Liver (tissue), 9 donors: ENCODE data around the gene ANAPC7. TPM values are rescaled to one million over a fixed set of nuclear protein-coding genes. Genes with fewer than 3 reads are reported as not detected.

Source experiments
- DNase-seq: peaks from one replicate; pipeline ENCODE4 v3.0.0-alpha.2; 2017; ENCODE audit warnings: low spot score
- H3K27ac ChIP-seq, 2 donors: one replicate each; pipeline ENCODE4 v1.7.0; 2013; ENCODE audit warnings: inconsistent platforms in 2 of 2, low read length in 2 of 2, control low read depth in 1 of 2, low read depth in 1 of 2, mild to moderate bottlenecking in 1 of 2
- H3K27me3 ChIP-seq, 4 donors: one replicate each; pipeline versions ENCODE4 v1.6.1 to v1.7.0; 2013; ENCODE audit warnings: low read length in 3 of 4, inconsistent platforms in 1 of 4, mild to moderate bottlenecking in 1 of 4, moderate library complexity in 1 of 4; ENCODE audit not compliant: control insufficient read depth in 4 of 4, insufficient read depth in 4 of 4
- H3K36me3 ChIP-seq, 4 donors: one replicate each; pipeline versions ENCODE4 v1.6.1 to v1.7.0; 2013; ENCODE audit warnings: low read length in 3 of 4, mild to moderate bottlenecking in 3 of 4, low read depth in 1 of 4, moderate library complexity in 1 of 4; ENCODE audit not compliant: control insufficient read depth in 4 of 4, insufficient read depth in 3 of 4
- H3K4me1 ChIP-seq, 4 donors: one replicate each; pipeline versions ENCODE4 v1.6.1 to v1.7.0; 2013; ENCODE audit warnings: low read length in 3 of 4, mild to moderate bottlenecking in 3 of 4, moderate library complexity in 1 of 4; ENCODE audit not compliant: control insufficient read depth in 4 of 4, insufficient read depth in 4 of 4
- H3K4me3 ChIP-seq, 3 donors: one replicate each; pipeline versions ENCODE4 v1.6.1 to v1.7.0; 2013; ENCODE audit warnings: low read length in 3 of 3, control low read depth in 1 of 3, low read depth in 1 of 3, mild to moderate bottlenecking in 1 of 3
- H3K9ac ChIP-seq, 2 donors: one replicate each; pipeline ENCODE4 v1.7.0; 2013; ENCODE audit warnings: low read length in 2 of 2, mild to moderate bottlenecking in 2 of 2, moderate library complexity in 2 of 2, control low read depth in 1 of 2, low read depth in 1 of 2
- H3K9me3 ChIP-seq, 4 donors: one replicate each; pipeline versions ENCODE4 v1.6.1 to v1.7.0; 2013; ENCODE audit warnings: low read length in 3 of 4; ENCODE audit not compliant: control insufficient read depth in 4 of 4
- ATF3 ChIP-seq: IDR thresholded peaks from 2 replicates; pipeline ENCODE4 v1.6.1; 2016; ENCODE audit warnings: antibody characterized with exemption
- CTCF ChIP-seq: fragments of 150-350 bp; IDR thresholded peaks from 2 replicates; pipeline ENCODE4 v1.5.1; 2017; ENCODE audit warnings: improper control_type of control experiment, low read depth, low read length; ENCODE audit not compliant: missing input control
- EGR1 ChIP-seq, 2 donors: IDR thresholded peaks; 2 replicates each; pipeline ENCODE4 v1.6.1; 2016 to 2018; ENCODE audit warnings: antibody characterized with exemption in 2 of 2, low read depth in 2 of 2
- FOXA1 ChIP-seq: IDR thresholded peaks from 2 replicates; pipeline ENCODE4 v1.6.1; 2016; ENCODE audit warnings: antibody characterized with exemption
- FOXA2 ChIP-seq: IDR thresholded peaks from 2 replicates; pipeline ENCODE4 v1.6.1; 2016; ENCODE audit warnings: antibody characterized with exemption
- HNF4A ChIP-seq, 2 donors: conservative IDR thresholded peaks; 2 replicates each; pipeline ENCODE4 v1.6.1; 2016; ENCODE audit warnings: antibody characterized with exemption in 2 of 2, mild to moderate bottlenecking in 2 of 2
- HNF4G ChIP-seq: IDR thresholded peaks from 2 replicates; pipeline ENCODE4 v1.6.1; 2016; ENCODE audit warnings: antibody characterized with exemption
- JUND ChIP-seq, 2 donors: IDR thresholded peaks; 2 replicates each; pipeline ENCODE4 v1.6.1; 2016; ENCODE audit warnings: antibody characterized with exemption in 2 of 2
- MAX ChIP-seq: IDR thresholded peaks from 2 replicates; pipeline ENCODE4 v1.6.1; 2016; ENCODE audit warnings: antibody characterized with exemption
- NR2F2 ChIP-seq: IDR thresholded peaks from 2 replicates; pipeline ENCODE4 v1.6.1; 2016; ENCODE audit warnings: antibody characterized with exemption
- RAD21 ChIP-seq, 2 donors: IDR thresholded peaks; 2 replicates each; pipeline ENCODE4 v1.6.1; 2016; ENCODE audit warnings: antibody characterized with exemption in 2 of 2, mild to moderate bottlenecking in 2 of 2
- REST ChIP-seq: IDR thresholded peaks from 2 replicates; pipeline ENCODE4 v1.6.1; 2016; ENCODE audit warnings: antibody characterized with exemption, mild to moderate bottlenecking
- RXRA ChIP-seq, 2 donors: IDR thresholded peaks; 2 replicates each; pipeline ENCODE4 v1.6.1; 2017 to 2018; ENCODE audit warnings: antibody characterized with exemption in 2 of 2, mild to moderate bottlenecking in 1 of 2
- SP1 ChIP-seq: IDR thresholded peaks from 2 replicates; pipeline ENCODE4 v1.6.1; 2018; ENCODE audit warnings: antibody characterized with exemption, mild to moderate bottlenecking
- TAF1 ChIP-seq: conservative IDR thresholded peaks from 2 replicates; pipeline ENCODE4 v1.6.1; 2016; ENCODE audit warnings: antibody characterized with exemption, mild to moderate bottlenecking
- YY1 ChIP-seq: IDR thresholded peaks from 2 replicates; pipeline ENCODE4 v1.6.1; 2016; ENCODE audit warnings: antibody characterized with exemption, mild to moderate bottlenecking
- WGBS: extraction: QIAGEN DNeasy Blood & Tissue Kit; methylation state at CpG from one replicate; pipeline ENCODE4 v1.1.7; 2013; 5-methylcytosine and 5-hydroxymethylcytosine counted together
- polyA plus RNA-seq, 2 donors: library from polyadenylated mRNA; stranded (reverse) in 1 of 2; unstranded in 1 of 2; fragments of 200-250 nt in 1 of 2; fragments of >200 nt in 1 of 2; fragmentation: Nextera tagmentation in 1 of 2; extraction: Ambion mirVana in 1 of 2; gene quantifications; one replicate each; pipeline versions ENCODE4 v1.2.1 to v1.2.3, GENCODE V29; 2013 to 2015
- total RNA-seq, 2 donors: library from RNA; depleted of rRNA; stranded (reverse); fragments of >200 nt; gene quantifications; one replicate each; pipeline ENCODE4 v1.2.3, GENCODE V29; 2014
- TF ChIP-seq, protein P1 (sequence below): IDR thresholded peaks from 2 replicates; pipeline ENCODE4 v1.6.1; 2016; ENCODE audit warnings: antibody characterized with exemption
- donor health status: healthy.
- donor health status: healthy.
- donor health status: healthy.
- donor health status: healthy.
- donor health status: healthy.

ANAPC7 gene
- total and polyA plus RNA-seq, 4 donors = 11.4 to 21.1 (median 16.3) TPM

DNA sequence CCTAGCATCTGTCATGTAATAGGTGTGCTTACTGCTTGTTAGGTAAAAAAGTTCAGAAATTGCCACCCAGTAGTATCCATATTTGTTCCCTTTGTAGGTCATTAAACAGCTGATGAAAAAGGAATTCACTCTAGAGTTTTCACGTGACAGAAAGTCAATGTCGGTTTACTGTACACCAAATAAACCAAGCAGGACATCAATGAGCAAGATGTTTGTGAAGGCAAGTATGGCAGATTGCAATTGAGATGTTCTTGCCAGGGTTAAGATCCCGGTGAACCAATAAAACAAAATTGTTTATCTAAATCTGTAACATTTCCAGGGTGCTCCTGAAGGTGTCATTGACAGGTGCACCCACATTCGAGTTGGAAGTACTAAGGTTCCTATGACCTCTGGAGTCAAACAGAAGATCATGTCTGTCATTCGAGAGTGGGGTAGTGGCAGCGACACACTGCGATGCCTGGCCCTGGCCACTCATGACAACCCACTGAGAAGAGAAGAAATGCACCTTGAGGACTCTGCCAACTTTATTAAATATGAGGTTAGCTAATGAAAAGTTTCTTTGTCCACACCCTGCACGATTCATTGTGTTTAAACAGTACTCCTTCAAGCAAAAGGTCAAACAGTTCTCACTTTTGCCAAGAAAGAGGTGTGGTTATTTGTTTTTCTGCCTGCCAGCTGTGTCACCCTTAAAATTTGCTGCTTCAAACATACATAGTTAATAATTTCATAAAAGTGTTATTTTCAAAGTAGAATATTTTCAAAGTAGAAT lies 64.1 kb downstream of the ANAPC7 start:
- peaks cover 28 to 96% (median 91%) of the 10 kb centered on the region in 4 donors for H3K36me3 ChIP-seq
- H3K27ac ChIP-seq = no peak overlapping the region
- H3K4me1 ChIP-seq = no peaks in the 10 kb centered on the region
- TF ChIP-seq RXRA (IDR thresholded peaks at IDR 0.05) (no peak), NR2F2 (no peak), SP1 (no peak), FOXA1 (no peak), JUND (IDR thresholded peaks at IDR 0.05) (no peak), CTCF (no peak), HNF4G (no peak), RAD21 (IDR thresholded peaks at IDR 0.05) (no peak), ATF3 (no peak), EGR1 (IDR thresholded peaks at IDR 0.05; ENCODE audit: low read depth in 2 of 2) (no peak), MAX (no peak), YY1 (no peak), HNF4A (conservative IDR thresholded peaks at IDR 0.05) (no peak), FOXA2 (no peak), REST (no peak), TAF1 (no peak)
- TF ChIP-seq, protein P1, sequence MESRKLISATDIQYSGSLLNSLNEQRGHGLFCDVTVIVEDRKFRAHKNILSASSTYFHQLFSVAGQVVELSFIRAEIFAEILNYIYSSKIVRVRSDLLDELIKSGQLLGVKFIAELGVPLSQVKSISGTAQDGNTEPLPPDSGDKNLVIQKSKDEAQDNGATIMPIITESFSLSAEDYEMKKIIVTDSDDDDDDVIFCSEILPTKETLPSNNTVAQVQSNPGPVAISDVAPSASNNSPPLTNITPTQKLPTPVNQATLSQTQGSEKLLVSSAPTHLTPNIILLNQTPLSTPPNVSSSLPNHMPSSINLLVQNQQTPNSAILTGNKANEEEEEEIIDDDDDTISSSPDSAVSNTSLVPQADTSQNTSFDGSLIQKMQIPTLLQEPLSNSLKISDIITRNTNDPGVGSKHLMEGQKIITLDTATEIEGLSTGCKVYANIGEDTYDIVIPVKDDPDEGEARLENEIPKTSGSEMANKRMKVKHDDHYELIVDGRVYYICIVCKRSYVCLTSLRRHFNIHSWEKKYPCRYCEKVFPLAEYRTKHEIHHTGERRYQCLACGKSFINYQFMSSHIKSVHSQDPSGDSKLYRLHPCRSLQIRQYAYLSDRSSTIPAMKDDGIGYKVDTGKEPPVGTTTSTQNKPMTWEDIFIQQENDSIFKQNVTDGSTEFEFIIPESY = no peak
- DNase-seq = no peak
- WGBS = 60% methylated on average over 8 of the region's 8 CpGs
- H3K4me3 ChIP-seq = no peak overlapping the region
- H3K9me3 ChIP-seq = no peaks in the 10 kb centered on the region
- H3K27me3 ChIP-seq = no peaks in the 10 kb centered on the region
- no peak overlapping the region for H3K9ac ChIP-seq
